Keratinocyte (primary cell): ENCODE results near the gene YAF2. TPM values are rescaled to one million over a fixed set of nuclear protein-coding genes. Genes with fewer than 3 reads are reported as not detected.

Experiments
- DNase-seq: peaks from one replicate; pipeline ENCODE4 v3.0.0-alpha.2; 2011; ENCODE audit warnings: low read depth, missing footprints, low spot score
- FAIRE-seq: peaks from 2 replicates; lab custom pipeline; 2011; peaks lifted over from hg19 to GRCh38; lab: Jason Lieb, UNC
- H2AFZ ChIP-seq: 2 replicates; pipeline ENCODE4 v1.6.0; 2012; ENCODE audit warnings: low read length, control low read depth, inconsistent platforms; ENCODE audit not compliant: control insufficient read depth
- H3K27ac ChIP-seq: 2 replicates; pipeline ENCODE4 v1.5.1; 2011; ENCODE audit warnings: low read length; ENCODE audit not compliant: control insufficient read depth, insufficient read depth
- H3K27me3 ChIP-seq: 3 replicates; pipeline ENCODE4 v1.6.0; 2011; ENCODE audit warnings: low read length; ENCODE audit not compliant: control insufficient read depth, insufficient read depth; ENCODE audit errors: extremely low read depth
- H3K36me3 ChIP-seq, 2 experiments: 2 replicates in 1 of 2; 3 replicates in 1 of 2; pipeline ENCODE4 v1.5.1; 2011; ENCODE audit warnings: low read length in 2 of 2, mild to moderate bottlenecking in 1 of 2; ENCODE audit not compliant: control insufficient read depth in 2 of 2, insufficient read depth in 2 of 2; ENCODE audit errors: extremely low read depth in 1 of 2
- H3K4me1 ChIP-seq: 3 replicates; pipeline ENCODE4 v1.5.1; 2011; ENCODE audit warnings: low read length; ENCODE audit not compliant: control insufficient read depth, insufficient read depth; ENCODE audit errors: extremely low read depth
- H3K4me2 ChIP-seq: 3 replicates; pipeline ENCODE4 v1.6.0; 2011; ENCODE audit warnings: low read depth, low read length; ENCODE audit not compliant: control insufficient read depth, insufficient read depth; ENCODE audit errors: extremely low read depth
- H3K4me3 ChIP-seq, 3 experiments: fragments of 200-600 bp in 1 of 3; sonication (generic) in 1 of 3; 2 replicates in 2 of 3; 3 replicates in 1 of 3; pipeline ENCODE4 v1.5.1; 2011 to 2016; ENCODE audit warnings: low read length in 3 of 3, mild to moderate bottlenecking in 3 of 3, control low read depth in 2 of 3, inconsistent platforms in 1 of 3, low read depth in 1 of 3, mixed read lengths in 1 of 3, mixed run types in 1 of 3, moderate library complexity in 1 of 3; ENCODE audit not compliant: control insufficient read depth in 2 of 3, insufficient read depth in 2 of 3; ENCODE audit errors: extremely low read depth in 1 of 3
- H3K79me2 ChIP-seq: 2 replicates; pipeline ENCODE4 v1.6.0; 2012; ENCODE audit warnings: low read length; ENCODE audit not compliant: control insufficient read depth, insufficient read depth
- H3K9ac ChIP-seq: 3 replicates; pipeline ENCODE4 v1.6.0; 2011; ENCODE audit warnings: low read length; ENCODE audit not compliant: control insufficient read depth, insufficient read depth; ENCODE audit errors: extremely low read depth
- H3K9me1 ChIP-seq: 3 replicates; pipeline ENCODE4 v1.6.0; 2011; ENCODE audit warnings: low read length; ENCODE audit not compliant: control insufficient read depth, insufficient read depth; ENCODE audit errors: extremely low read depth
- H3K9me3 ChIP-seq: 2 replicates; pipeline ENCODE4 v1.5.1; 2012; ENCODE audit warnings: low read depth, low read length; ENCODE audit not compliant: control insufficient read depth
- H4K20me1 ChIP-seq: 3 replicates; pipeline ENCODE4 v1.6.0; 2011; ENCODE audit warnings: low read length; ENCODE audit not compliant: control insufficient read depth, insufficient read depth; ENCODE audit errors: extremely low read depth
- EZH2 ChIP-seq: IDR thresholded peaks from one replicate; pipeline ENCODE4 v1.6.1; 2012; ENCODE audit warnings: inconsistent platforms, mild to moderate bottlenecking, low read length, moderate library complexity
- dilution Hi-C: fragments of 300-500 bp; cut with MboI; formaldehyde crosslinking; loops from one replicate; pipeline ENCODE4 v1.7.0; 2020; ENCODE audit warnings: low sequenced_read_pairs; ENCODE audit not compliant: extremely low pct_ligation_motif_present
- polyA plus RNA-seq, 5 experiments: library from polyadenylated mRNA; depleted of rRNA in 3 of 5; stranded (reverse) in 3 of 5; stranded (forward) in 1 of 5; unstranded in 1 of 5; fragments of >200 nt; gene quantifications; 1 replicate in 1 of 5; 2 replicates in 3 of 5; 3 replicates in 1 of 5; pipeline versions ENCODE4 v1.2.1 to v1.2.3, GENCODE V29; 2011 to 2012; ENCODE audit warnings: missing spikeins in 2 of 5, low read depth in 1 of 5, low replicate concordance in 1 of 5
- TF ChIP-seq, protein P1 (sequence below), 3 experiments: IDR thresholded peaks in 1 of 3; conservative IDR thresholded peaks in 1 of 3; optimal IDR thresholded peaks in 1 of 3; 2 replicates in 2 of 3; 3 replicates in 1 of 3; pipeline versions ENCODE3 to v1.5.1; 2011; ENCODE audit warnings: low read length in 3 of 3, mild to moderate bottlenecking in 3 of 3, moderate library complexity in 2 of 3, control low read depth in 1 of 3, inconsistent platforms in 1 of 3; ENCODE audit not compliant: insufficient read depth in 2 of 3; ENCODE audit errors: extremely low read depth in 1 of 3

The YAF2 gene
- polyA plus RNA-seq, 1 donor (not counting 4 experiments of a cell fraction or from before 2014, with no cell fraction given), result 15.3 TPM

DNA sequence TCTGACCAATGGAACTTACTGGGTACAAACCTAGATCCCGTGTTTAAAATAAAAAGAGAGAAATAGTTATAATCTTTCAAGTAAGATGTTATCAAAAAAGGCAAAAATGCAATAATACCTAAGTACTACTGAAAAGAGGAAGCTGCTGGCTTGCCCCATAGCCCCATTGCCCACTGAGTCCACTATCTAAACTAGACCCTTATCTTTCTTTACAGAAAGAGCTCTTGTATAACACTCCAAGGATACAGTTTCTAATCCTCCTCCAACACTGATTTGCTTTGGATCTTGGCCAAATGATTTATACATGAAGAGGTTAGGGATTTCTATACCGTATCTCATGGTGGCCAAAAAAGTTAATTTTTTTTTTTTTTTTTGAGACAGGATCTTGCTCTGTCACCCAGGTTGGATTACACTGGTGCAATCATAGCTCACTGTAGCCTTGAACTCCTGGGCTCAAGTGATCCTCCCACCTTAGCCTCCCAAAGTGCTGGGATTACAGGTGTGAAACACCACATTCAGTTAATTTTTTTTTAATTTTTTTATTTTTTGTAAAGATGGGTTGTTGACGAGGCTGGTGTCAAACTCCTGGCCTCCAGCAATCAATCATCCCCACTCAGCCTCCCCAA is 96.0 kb downstream of the YAF2 start:
- Histone ChIP-seq H3K9me1 (peaks cover 3% of the 10 kb centered on the region), H3K36me3 (no peaks in the 10 kb centered on the region), H4K20me1 (peaks cover 4% of the 10 kb centered on the region), H3K27ac (no peak overlapping the region), H3K9ac (no peak overlapping the region), H3K4me3 (no peak overlapping the region), H3K27me3 (no peaks in the 10 kb centered on the region), H3K4me2 (peak overlapping the region; percentile 87), H2AFZ (no peak overlapping the region), H3K9me3 (no peaks in the 10 kb centered on the region), H3K4me1 (peaks cover 15% of the 10 kb centered on the region), H3K79me2 (peaks cover 68% of the 10 kb centered on the region)
- no peak for DNase-seq
- dilution Hi-C loops, result no loop called here
- FAIRE-seq, result no peak
- TF ChIP-seq EZH2, result no peak
- TF ChIP-seq, protein P1, sequence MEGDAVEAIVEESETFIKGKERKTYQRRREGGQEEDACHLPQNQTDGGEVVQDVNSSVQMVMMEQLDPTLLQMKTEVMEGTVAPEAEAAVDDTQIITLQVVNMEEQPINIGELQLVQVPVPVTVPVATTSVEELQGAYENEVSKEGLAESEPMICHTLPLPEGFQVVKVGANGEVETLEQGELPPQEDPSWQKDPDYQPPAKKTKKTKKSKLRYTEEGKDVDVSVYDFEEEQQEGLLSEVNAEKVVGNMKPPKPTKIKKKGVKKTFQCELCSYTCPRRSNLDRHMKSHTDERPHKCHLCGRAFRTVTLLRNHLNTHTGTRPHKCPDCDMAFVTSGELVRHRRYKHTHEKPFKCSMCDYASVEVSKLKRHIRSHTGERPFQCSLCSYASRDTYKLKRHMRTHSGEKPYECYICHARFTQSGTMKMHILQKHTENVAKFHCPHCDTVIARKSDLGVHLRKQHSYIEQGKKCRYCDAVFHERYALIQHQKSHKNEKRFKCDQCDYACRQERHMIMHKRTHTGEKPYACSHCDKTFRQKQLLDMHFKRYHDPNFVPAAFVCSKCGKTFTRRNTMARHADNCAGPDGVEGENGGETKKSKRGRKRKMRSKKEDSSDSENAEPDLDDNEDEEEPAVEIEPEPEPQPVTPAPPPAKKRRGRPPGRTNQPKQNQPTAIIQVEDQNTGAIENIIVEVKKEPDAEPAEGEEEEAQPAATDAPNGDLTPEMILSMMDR (optimal IDR thresholded peaks at IDR 0.05 in 1 of 3, IDR thresholded peaks at IDR 0.05 in 1 of 3, conservative IDR thresholded peaks at IDR 0.05 in 1 of 3; ENCODE audit: extremely low read depth in 1 of 3, insufficient read depth in 2 of 3, low read length in 3 of 3), result no peak

DNA sequence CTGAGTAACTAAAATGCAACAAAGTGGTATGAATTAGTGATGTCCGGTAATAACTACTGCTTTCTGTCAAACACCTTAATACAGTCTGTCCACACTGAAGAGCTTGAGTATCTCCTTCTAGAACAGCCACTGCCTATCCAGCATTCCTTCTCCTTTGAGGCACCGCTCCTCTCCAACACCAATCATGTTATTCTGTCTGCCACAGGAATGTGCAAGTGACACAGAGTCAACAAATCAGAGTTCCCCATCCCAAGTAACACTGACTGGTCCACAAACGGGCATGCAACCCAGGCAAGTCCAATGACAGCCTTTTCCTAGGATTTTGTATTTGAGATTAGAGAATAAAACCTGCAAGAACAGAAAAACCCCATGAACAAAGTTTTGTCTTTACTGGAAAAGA is 97.1 kb downstream of the YAF2 start:
- H3K27me3 ChIP-seq, result no peaks in the 10 kb centered on the region
- H3K4me2 ChIP-seq, result no peak overlapping the region
- no peak overlapping the region for H3K27ac ChIP-seq
- H3K4me3 ChIP-seq, result no peak overlapping the region
- FAIRE-seq (peak; percentile 9), DNase-seq (no peak)
- H3K9me1 ChIP-seq, result peaks cover 3% of the 10 kb centered on the region
- H3K9me3 ChIP-seq, result no peaks in the 10 kb centered on the region
- H3K4me1 ChIP-seq, result peaks cover 15% of the 10 kb centered on the region
- peaks cover 4% of the 10 kb centered on the region for H4K20me1 ChIP-seq
- no peak overlapping the region for H2AFZ ChIP-seq
- peaks cover 80% of the 10 kb centered on the region for H3K79me2 ChIP-seq
- TF ChIP-seq EZH2, result no peak
- TF ChIP-seq, protein P1 (optimal IDR thresholded peaks at IDR 0.05 in 1 of 3, IDR thresholded peaks at IDR 0.05 in 1 of 3, conservative IDR thresholded peaks at IDR 0.05 in 1 of 3; ENCODE audit: extremely low read depth in 1 of 3, insufficient read depth in 2 of 3, low read length in 3 of 3), result no peak
- no peak overlapping the region for H3K9ac ChIP-seq
- no peaks in the 10 kb centered on the region for H3K36me3 ChIP-seq
- dilution Hi-C loops, result no loop called here
